Loucy (cell line): ENCODE results near the gene FXYD3.

ENCODE experiments used
- CTCF ChIP-seq: fragments of 200-600 bp; sonication (generic); conservative IDR thresholded peaks from 2 replicates; pipeline ENCODE4 v1.5.1; 2014; ENCODE audit warnings: mild to moderate bottlenecking, antibody characterized with exemption, low read length
- EZH2phosphoT487 ChIP-seq: fragments of 200-600 bp; IDR thresholded peaks from 2 replicates; pipeline ENCODE4 v1.6.1; 2018; ENCODE audit warnings: antibody characterized with exemption, mild to moderate bottlenecking, moderate library complexity, borderline replicate concordance

- no peak for TF ChIP-seq CTCF
- TF ChIP-seq EZH2phosphoT487, result no peak
Measured at GRCh38 chr19:35143818-35144217, 28.2 kb downstream of the FXYD3 start.
